ENCODE measurements around the gene CST9L. TPM values are rescaled to one million over a fixed set of nuclear protein-coding genes. Genes with fewer than 3 reads are reported as not detected.

The CST9L gene
- total RNA-seq, 1 experiment from 2014 or later: not detected

DNA sequence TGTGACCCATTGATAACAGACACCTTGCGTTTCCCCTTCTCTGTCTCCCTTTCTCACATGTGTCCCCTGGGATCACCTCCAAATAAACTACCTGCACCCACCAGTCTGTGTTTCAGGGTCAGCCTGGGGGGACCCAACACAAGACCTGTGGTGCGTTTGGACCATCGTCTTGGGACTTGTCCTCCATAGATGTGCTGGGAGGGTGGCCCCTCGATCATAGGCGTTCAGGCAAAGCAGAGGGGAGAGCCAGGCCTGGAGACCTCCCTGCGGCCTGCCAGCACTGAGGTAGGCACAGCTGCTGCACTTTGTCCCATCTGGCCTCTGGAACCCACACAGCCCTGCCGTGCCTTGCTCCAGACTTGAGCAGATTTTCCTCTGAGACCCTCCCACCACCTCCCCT is 19.3 kb upstream of the CST9L start:
- Histone ChIP-seq H3K9me3 (ENCODE audit: low read length) (no peaks in the 10 kb centered on the region), H3K9ac (ENCODE audit: low read length) (no peak overlapping the region), H2AFZ (ENCODE audit: low read length) (no peak overlapping the region), H3K4me1 (ENCODE audit: insufficient read depth, low read length) (no peaks in the 10 kb centered on the region), H3F3A (ENCODE audit: low read length, unreplicated experiment) (no peaks in the 10 kb centered on the region), H3K4me3 (ENCODE audit: low read length) (no peak overlapping the region), H3K4me2 (ENCODE audit: low read length) (no peak overlapping the region), H4K20me1 (ENCODE audit: low read length) (no peaks in the 10 kb centered on the region), H3K9me2 (replicated peaks; ENCODE audit: low read length) (no peaks in the 10 kb centered on the region), H3K79me2 (ENCODE audit: low read length) (no peaks in the 10 kb centered on the region), H3K27me3 (ENCODE audit: low read length) (peaks cover 19% of the 10 kb centered on the region; the same call in 1 of the 2 replicates), H3K36me3 (ENCODE audit: low read depth, low read length) (no peaks in the 10 kb centered on the region), H3K27ac (ENCODE audit: low read length) (no peak overlapping the region)
- BruUV-seq (replicated peaks): no TSS peak
- intact Hi-C loops (cut with micrococcal nuclease): no loop called here
- ATAC-seq (no peak), DNase-seq (no peak)
- TF ChIP-seq EZH2phosphoT487 (IDR thresholded peaks at IDR 0.05; ENCODE audit: borderline replicate concordance, low read length) (no peak), EZH2 (IDR thresholded peaks at IDR 0.05; ENCODE audit: low read length, unreplicated experiment) (no peak)
- TF ChIP-seq, protein P1, sequence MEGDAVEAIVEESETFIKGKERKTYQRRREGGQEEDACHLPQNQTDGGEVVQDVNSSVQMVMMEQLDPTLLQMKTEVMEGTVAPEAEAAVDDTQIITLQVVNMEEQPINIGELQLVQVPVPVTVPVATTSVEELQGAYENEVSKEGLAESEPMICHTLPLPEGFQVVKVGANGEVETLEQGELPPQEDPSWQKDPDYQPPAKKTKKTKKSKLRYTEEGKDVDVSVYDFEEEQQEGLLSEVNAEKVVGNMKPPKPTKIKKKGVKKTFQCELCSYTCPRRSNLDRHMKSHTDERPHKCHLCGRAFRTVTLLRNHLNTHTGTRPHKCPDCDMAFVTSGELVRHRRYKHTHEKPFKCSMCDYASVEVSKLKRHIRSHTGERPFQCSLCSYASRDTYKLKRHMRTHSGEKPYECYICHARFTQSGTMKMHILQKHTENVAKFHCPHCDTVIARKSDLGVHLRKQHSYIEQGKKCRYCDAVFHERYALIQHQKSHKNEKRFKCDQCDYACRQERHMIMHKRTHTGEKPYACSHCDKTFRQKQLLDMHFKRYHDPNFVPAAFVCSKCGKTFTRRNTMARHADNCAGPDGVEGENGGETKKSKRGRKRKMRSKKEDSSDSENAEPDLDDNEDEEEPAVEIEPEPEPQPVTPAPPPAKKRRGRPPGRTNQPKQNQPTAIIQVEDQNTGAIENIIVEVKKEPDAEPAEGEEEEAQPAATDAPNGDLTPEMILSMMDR (conservative IDR thresholded peaks at IDR 0.05; ENCODE audit: low read depth, low read length): no peak
- ChIA-PET CTCF (no interaction called here), POLR2A (ENCODE audit: unreplicated experiment) (no interaction called here)

DNA sequence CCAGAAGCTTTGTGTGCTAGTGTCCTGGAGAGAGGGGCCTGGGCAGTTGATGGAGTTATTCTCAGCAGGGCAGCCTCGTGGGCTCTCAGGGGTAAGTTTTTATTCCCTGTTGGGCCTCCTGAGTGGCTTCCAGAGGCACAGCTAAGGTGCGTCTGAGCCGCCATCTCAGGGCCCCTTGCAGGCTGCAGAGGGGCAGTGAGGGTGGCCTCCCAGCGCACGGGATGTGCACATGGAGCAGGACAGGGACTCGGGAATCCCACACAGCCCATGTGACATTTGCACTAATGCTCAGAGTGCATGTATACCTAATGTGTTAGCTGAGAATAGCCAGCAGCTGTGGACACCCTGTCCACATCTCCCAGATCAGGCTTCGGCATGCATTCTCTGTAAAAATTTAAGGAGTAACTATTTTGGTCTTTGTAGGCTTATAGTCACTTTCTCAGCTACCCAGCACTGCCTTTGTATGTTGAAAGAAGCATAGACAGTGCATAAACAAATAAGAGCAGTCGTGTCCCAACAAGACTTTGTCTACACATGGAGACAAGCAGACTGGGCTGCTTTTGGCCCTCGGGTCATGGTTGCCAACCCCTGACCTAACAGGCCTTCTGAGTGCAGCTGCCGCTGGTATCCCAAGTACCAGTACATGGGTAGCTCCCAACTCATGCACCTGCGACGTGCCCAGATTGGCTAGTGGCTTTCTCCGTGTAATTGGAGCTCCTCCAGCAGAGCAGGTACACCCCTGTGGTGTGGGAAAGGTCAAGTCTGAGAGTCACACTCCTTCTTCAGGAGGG is 18.6 kb upstream of the CST9L start:
- H3K9ac ChIP-seq (ENCODE audit: low read length): no peak overlapping the region
- no peak overlapping the region for H2AFZ ChIP-seq (ENCODE audit: low read length)
- ChIA-PET POLR2A (ENCODE audit: unreplicated experiment) (no interaction called here), CTCF (no interaction called here)
- TF ChIP-seq EZH2phosphoT487 (IDR thresholded peaks at IDR 0.05; ENCODE audit: borderline replicate concordance, low read length): no peak
- TF ChIP-seq, protein P1 (conservative IDR thresholded peaks at IDR 0.05; ENCODE audit: low read depth, low read length): no peak
- TF ChIP-seq EZH2 (IDR thresholded peaks at IDR 0.05; ENCODE audit: low read length, unreplicated experiment): no peak
- ATAC-seq (no peak), DNase-seq (no peak)
- intact Hi-C loops (cut with micrococcal nuclease): no loop called here
- H3K9me3 ChIP-seq (ENCODE audit: low read length): no peaks in the 10 kb centered on the region
- no peaks in the 10 kb centered on the region for H3K4me1 ChIP-seq (ENCODE audit: insufficient read depth, low read length)
- BruUV-seq (replicated peaks): no TSS peak
- no peaks in the 10 kb centered on the region for H3K79me2 ChIP-seq (ENCODE audit: low read length)
- no peaks in the 10 kb centered on the region for H4K20me1 ChIP-seq (ENCODE audit: low read length)
- H3K36me3 ChIP-seq (ENCODE audit: low read depth, low read length): no peaks in the 10 kb centered on the region
- no peak overlapping the region for H3K4me2 ChIP-seq (ENCODE audit: low read length)
- peaks cover 19% of the 10 kb centered on the region; the same call in 1 of the 2 replicates for H3K27me3 ChIP-seq (ENCODE audit: low read length)
- no peak overlapping the region for H3K27ac ChIP-seq (ENCODE audit: low read length)
- H3K4me3 ChIP-seq (ENCODE audit: low read length): no peak overlapping the region
- no peaks in the 10 kb centered on the region for H3F3A ChIP-seq (ENCODE audit: low read length, unreplicated experiment)
- H3K9me2 ChIP-seq (replicated peaks; ENCODE audit: low read length): no peaks in the 10 kb centered on the region

All from PC-3 (cell line).